K562 (cell line): Measurements from ENCODE around the gene PATE4. TPM values are rescaled to one million over a fixed set of nuclear protein-coding genes. Genes with fewer than 3 reads are reported as not detected.
A peak's percentile ranks its signal among the peaks of the same experiment; 100 is the strongest.

Experiments
- ATAC-seq: fragments of 200-7000 bp; cut with Tn5 transposase; 3 replicates; pipeline ENCODE4 v1.9.1; 2020; ENCODE audit warnings: moderate library complexity
- BruUV-seq: library from RNA; stranded (reverse); fragments of 400-500 nt; replicated peaks from 2 replicates; lab custom pipeline; 2021; lab: Mats Ljungman, UMichigan
- CTCF ChIA-PET: fragments of 300-600 bp; formaldehyde crosslinking; extraction: SDS; loops from one replicate; lab custom pipeline; 2021; ENCODE audit warnings: low intra/inter-chr PET ratio; lab: Yijun Ruan, JAX
- POLR2A ChIA-PET: fragments of 300-600, 350-650 bp; sonication (Branson Sonifier 250); formaldehyde crosslinking; extraction: SDS; loops from one replicate; lab custom pipeline; 2021; ENCODE audit warnings: antibody characterized with exemption, inconsistent platforms; lab: Yijun Ruan, JAX
- DNase-seq, 4 experiments: peaks; one replicate each; pipeline versions ENCODE4 v3.0.0 to v3.0.0-alpha.2; 2011 to 2018; ENCODE audit warnings: low spot score in 3 of 4, mixed read lengths in 3 of 4; ENCODE audit errors: extremely low read depth in 1 of 4
- FAIRE-seq: peaks from 2 replicates; lab custom pipeline; 2011; peaks lifted over from hg19 to GRCh38; lab: Jason Lieb, UNC
- H2AFZ ChIP-seq: 2 replicates; pipeline ENCODE4 v1.6.0; 2011; ENCODE audit warnings: low read depth, low read length, control low read depth, inconsistent platforms
- H3K27ac ChIP-seq: fragments of 200-600 bp; 3 replicates; pipeline ENCODE4 v1.8.0; 2011; ENCODE audit warnings: low read depth, mild to moderate bottlenecking, control low read depth, inconsistent platforms, low read length, moderate library complexity, mixed read lengths; ENCODE audit errors: extremely low read depth
- H3K27me3 ChIP-seq, 2 experiments: fragments of 300-600 bp in 1 of 2; 2 replicates in 1 of 2; 3 replicates in 1 of 2; pipeline versions ENCODE4 v1.6.0 to v1.8.0; 2011; ENCODE audit warnings: inconsistent platforms in 2 of 2, low read length in 2 of 2, mild to moderate bottlenecking in 1 of 2, mixed read lengths in 1 of 2, moderate library complexity in 1 of 2; ENCODE audit not compliant: control insufficient read depth in 2 of 2, insufficient read depth in 2 of 2
- H3K36me3 ChIP-seq: fragments of 300-600 bp; 3 replicates; pipeline ENCODE4 v1.8.0; 2011; ENCODE audit warnings: mild to moderate bottlenecking, low read length, inconsistent platforms; ENCODE audit not compliant: control insufficient read depth, insufficient read depth
- H3K4me1 ChIP-seq, 2 experiments: fragments of 200-600 bp in 1 of 2; replicated peaks in 1 of 2; 2 replicates in 1 of 2; 3 replicates in 1 of 2; pipeline versions ENCODE4 v1.5.1 to v1.8.0; 2011; ENCODE audit warnings: inconsistent platforms in 2 of 2, low read length in 2 of 2, mild to moderate bottlenecking in 1 of 2, mixed read lengths in 1 of 2, moderate library complexity in 1 of 2; ENCODE audit not compliant: control insufficient read depth in 2 of 2, insufficient read depth in 2 of 2
- H3K4me2 ChIP-seq: 2 replicates; pipeline ENCODE4 v1.6.1; 2011; ENCODE audit warnings: low read length, control low read depth, inconsistent platforms, mixed read lengths; ENCODE audit not compliant: insufficient read depth
- H3K4me3 ChIP-seq: fragments of 200-600 bp; sonication (generic), shearing (Covaris generic); 2 replicates; pipeline ENCODE4 v1.5.1; 2016; ENCODE audit warnings: control low read depth, inconsistent platforms
- H3K79me2 ChIP-seq: fragments of 200-600 bp; 3 replicates; pipeline ENCODE4 v1.8.0; 2011; ENCODE audit warnings: low read length, inconsistent platforms; ENCODE audit not compliant: control insufficient read depth, insufficient read depth
- H3K9ac ChIP-seq, 2 experiments: 2 replicates each; pipeline versions ENCODE4 v1.6.0 to v1.6.1; 2011; ENCODE audit warnings: low read depth in 2 of 2, low read length in 2 of 2, control low read depth in 1 of 2, inconsistent platforms in 1 of 2, mild to moderate bottlenecking in 1 of 2, mixed read lengths in 1 of 2; ENCODE audit not compliant: insufficient read depth in 1 of 2
- H3K9me1 ChIP-seq: one replicate; pipeline ENCODE4 v1.6.0; 2011; ENCODE audit warnings: inconsistent platforms, mild to moderate bottlenecking, low read length, moderate library complexity; ENCODE audit not compliant: control insufficient read depth, insufficient read depth
- H3K9me3 ChIP-seq: replicated peaks from 2 replicates; pipeline ENCODE4 v1.5.1; 2011; ENCODE audit warnings: low read depth, low read length, inconsistent platforms; ENCODE audit not compliant: control insufficient read depth, insufficient read depth
- H4K20me1 ChIP-seq: replicated peaks from 2 replicates; pipeline ENCODE4 v1.6.1; 2011; ENCODE audit warnings: low read length, inconsistent platforms, mixed read lengths; ENCODE audit not compliant: control insufficient read depth, insufficient read depth
- E2F1 ChIP-seq: sonication (generic); formaldehyde crosslinking; IDR thresholded peaks from 2 replicates; pipeline ENCODE4 v1.8.1; 2023; ENCODE audit warnings: mild to moderate bottlenecking, missing genetic modification reagents, moderate library complexity
- EP300 ChIP-seq: IDR thresholded peaks from 2 replicates; pipeline ENCODE4 v1.6.1; 2012; ENCODE audit warnings: low read length, improper control_type of control experiment
- FOSL1 ChIP-seq: fragments of 200-800 bp; sonication (Bioruptor generic); conservative IDR thresholded peaks from 2 replicates; pipeline ENCODE4 v1.6.1; 2016; ENCODE audit warnings: missing genetic modification characterization, missing compliant biosample characterization
- FOXJ2 ChIP-seq: fragments of 200-800 bp; sonication (Bioruptor generic); IDR thresholded peaks from 2 replicates; pipeline ENCODE4 v1.6.1; 2016; ENCODE audit warnings: missing genetic modification characterization, missing compliant biosample characterization
- MXI1 ChIP-seq: IDR thresholded peaks from 2 replicates; pipeline ENCODE4 v1.6.1; 2011; ENCODE audit warnings: low read depth, mild to moderate bottlenecking, improper control_type of control experiment, low read length
- MYBL2 ChIP-seq, 2 experiments: fragments of 450-650 bp in 1 of 2; sonication (generic) in 1 of 2; formaldehyde crosslinking in 1 of 2; IDR thresholded peaks; 2 replicates each; pipeline versions ENCODE4 v1.6.1 to v1.8.1; 2017 to 2022; ENCODE audit warnings: borderline replicate concordance in 1 of 2, inconsistent platforms in 1 of 2, low read depth in 1 of 2, mild to moderate bottlenecking in 1 of 2, missing genetic modification reagents in 1 of 2, moderate library complexity in 1 of 2
- NEUROD1 ChIP-seq: fragments of 150-350 bp; IDR thresholded peaks from 2 replicates; pipeline ENCODE4 v1.6.1; 2014; ENCODE audit warnings: borderline replicate concordance, low read length, low read depth; ENCODE audit not compliant: partially characterized antibody
- PYGO2 ChIP-seq: fragments of 450-650 bp; IDR thresholded peaks from 2 replicates; pipeline ENCODE4 v1.6.1; 2016; ENCODE audit warnings: mild to moderate bottlenecking, missing genetic modification characterization, moderate library complexity, missing compliant biosample characterization
- SMARCC2 ChIP-seq: fragments of 450-650 bp; IDR thresholded peaks from 2 replicates; pipeline ENCODE4 v1.6.1; 2017; ENCODE audit warnings: antibody characterized with exemption, moderate library complexity, mild to moderate bottlenecking, low read depth
- TAF7 ChIP-seq: fragments of 450-650 bp; IDR thresholded peaks from 2 replicates; pipeline ENCODE4 v1.6.1; 2016; ENCODE audit warnings: missing genetic modification characterization, missing compliant biosample characterization
- TCF7L2 ChIP-seq: fragments of 150-350 bp; IDR thresholded peaks from 2 replicates; pipeline ENCODE4 v1.6.1; 2016; ENCODE audit warnings: low read depth, mild to moderate bottlenecking, low read length, moderate library complexity
- ZNF175 ChIP-seq: fragments of 200-800 bp; sonication (Bioruptor generic); IDR thresholded peaks from 2 replicates; pipeline ENCODE4 v1.6.1; 2016; ENCODE audit warnings: low read depth, mild to moderate bottlenecking, missing genetic modification characterization, missing compliant biosample characterization
- WGBS: fragments of 100-300 bp; shearing (Covaris generic); methylation state at CpG from one replicate; pipeline ENCODE4 v1.1.6; 2016; ENCODE audit warnings: low coverage, mixed read lengths; ENCODE audit not compliant: insufficient coverage; ENCODE audit errors: missing lambda C conversion rate; 5-methylcytosine and 5-hydroxymethylcytosine counted together
- in situ Hi-C: fragments of 300-500 bp; cut with MboI; formaldehyde crosslinking; loops from 4 replicates; pipeline ENCODE4 v1.15.0; 2018; ENCODE audit warnings: inconsistent platforms, mixed read lengths
- intact Hi-C: fragments of 100-400 bp; cut with micrococcal nuclease; formaldehyde crosslinking; loops from 2 replicates; pipeline ENCODE4 v1.14.2; 2022
- polyA plus RNA-seq, 8 experiments: library from polyadenylated mRNA; depleted of rRNA in 4 of 8; stranded (reverse) in 5 of 8; unstranded in 3 of 8; fragments of >200 nt; fragmentation: Nextera tagmentation in 2 of 8; fragmentation: Illumina TruSeq in 1 of 8; extraction: Ambion mirVana in 2 of 8; extraction: Trizol in 1 of 8; gene quantifications; 2 replicates each; pipeline versions ENCODE4 v1.2.1 to v1.2.3, GENCODE V29; 2011 to 2014; ENCODE audit warnings: inconsistent platforms in 1 of 8, missing spikeins in 1 of 8
- total RNA-seq, 7 experiments: library from RNA; depleted of rRNA in 6 of 7; stranded (reverse); fragments of >200 nt in 6 of 7; fragmentation: Illumina TruSeq in 2 of 7; extraction: Trizol in 2 of 7; gene quantifications; 2 replicates each; pipeline versions ENCODE4 v1.2.1 to v1.2.3, GENCODE V29; 2011 to 2021; ENCODE audit warnings: low replicate concordance in 1 of 7
- TF ChIP-seq, protein P1 (sequence below), 2 experiments: fragments of 450-650 bp; IDR thresholded peaks; 2 replicates each; pipeline ENCODE4 v1.6.1; 2018; ENCODE audit warnings: mild to moderate bottlenecking in 2 of 2, low read depth in 1 of 2; ENCODE audit not compliant: partially characterized antibody in 2 of 2
- TF ChIP-seq, protein P2 (sequence below), 2 experiments: fragments of 450-650 bp; conservative IDR thresholded peaks; 2 replicates each; pipeline ENCODE4 v1.6.1; 2017; ENCODE audit warnings: mild to moderate bottlenecking in 2 of 2, moderate library complexity in 2 of 2

PATE4 gene
- total and polyA plus RNA-seq, 9 of the 15 experiments (the other 6 are each of a cell fraction or from before 2014, with no cell fraction given), result not detected

DNA sequence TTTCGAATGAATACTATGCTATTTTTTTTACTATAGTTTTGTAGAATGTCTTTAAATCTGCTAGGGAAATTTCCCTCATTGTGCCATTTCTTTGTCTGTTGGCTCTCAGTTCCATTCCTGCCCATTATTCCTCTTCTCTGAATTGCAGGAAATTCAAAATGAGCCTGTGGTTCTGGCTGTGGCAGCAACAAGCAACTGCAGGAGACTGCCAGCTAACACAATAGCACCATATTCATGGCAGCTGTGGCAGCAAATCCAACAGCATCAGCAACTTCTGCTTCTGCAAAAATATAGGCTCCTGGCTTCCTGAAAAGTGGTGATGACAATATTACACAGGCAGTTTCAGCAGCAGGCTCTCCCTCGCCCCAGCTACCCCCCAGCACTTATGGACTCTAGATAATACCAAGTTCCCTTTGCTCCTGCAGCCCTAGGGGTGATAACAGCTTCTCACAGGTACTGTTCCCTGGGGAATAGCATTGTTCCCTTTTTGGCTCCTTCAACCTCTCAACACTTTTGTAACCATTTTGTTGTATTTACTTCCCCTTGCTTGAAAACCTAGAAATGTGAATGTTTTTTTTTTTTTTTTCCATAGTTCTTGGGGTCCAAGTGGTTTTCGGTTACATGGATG is 9.3 kb downstream of the PATE4 start:
- TF ChIP-seq E2F1 (CRISPR knock-in tag), result no peak
- no peak for TF ChIP-seq NEUROD1
- TF ChIP-seq TCF7L2, result no peak
- no peak for TF ChIP-seq SMARCC2
- no peak for TF ChIP-seq PYGO2 (tag)
- TF ChIP-seq MXI1, result no peak
- TF ChIP-seq EP300, result no peak
- TF ChIP-seq FOXJ2 (tag), result no peak
- TF ChIP-seq, protein P1, sequence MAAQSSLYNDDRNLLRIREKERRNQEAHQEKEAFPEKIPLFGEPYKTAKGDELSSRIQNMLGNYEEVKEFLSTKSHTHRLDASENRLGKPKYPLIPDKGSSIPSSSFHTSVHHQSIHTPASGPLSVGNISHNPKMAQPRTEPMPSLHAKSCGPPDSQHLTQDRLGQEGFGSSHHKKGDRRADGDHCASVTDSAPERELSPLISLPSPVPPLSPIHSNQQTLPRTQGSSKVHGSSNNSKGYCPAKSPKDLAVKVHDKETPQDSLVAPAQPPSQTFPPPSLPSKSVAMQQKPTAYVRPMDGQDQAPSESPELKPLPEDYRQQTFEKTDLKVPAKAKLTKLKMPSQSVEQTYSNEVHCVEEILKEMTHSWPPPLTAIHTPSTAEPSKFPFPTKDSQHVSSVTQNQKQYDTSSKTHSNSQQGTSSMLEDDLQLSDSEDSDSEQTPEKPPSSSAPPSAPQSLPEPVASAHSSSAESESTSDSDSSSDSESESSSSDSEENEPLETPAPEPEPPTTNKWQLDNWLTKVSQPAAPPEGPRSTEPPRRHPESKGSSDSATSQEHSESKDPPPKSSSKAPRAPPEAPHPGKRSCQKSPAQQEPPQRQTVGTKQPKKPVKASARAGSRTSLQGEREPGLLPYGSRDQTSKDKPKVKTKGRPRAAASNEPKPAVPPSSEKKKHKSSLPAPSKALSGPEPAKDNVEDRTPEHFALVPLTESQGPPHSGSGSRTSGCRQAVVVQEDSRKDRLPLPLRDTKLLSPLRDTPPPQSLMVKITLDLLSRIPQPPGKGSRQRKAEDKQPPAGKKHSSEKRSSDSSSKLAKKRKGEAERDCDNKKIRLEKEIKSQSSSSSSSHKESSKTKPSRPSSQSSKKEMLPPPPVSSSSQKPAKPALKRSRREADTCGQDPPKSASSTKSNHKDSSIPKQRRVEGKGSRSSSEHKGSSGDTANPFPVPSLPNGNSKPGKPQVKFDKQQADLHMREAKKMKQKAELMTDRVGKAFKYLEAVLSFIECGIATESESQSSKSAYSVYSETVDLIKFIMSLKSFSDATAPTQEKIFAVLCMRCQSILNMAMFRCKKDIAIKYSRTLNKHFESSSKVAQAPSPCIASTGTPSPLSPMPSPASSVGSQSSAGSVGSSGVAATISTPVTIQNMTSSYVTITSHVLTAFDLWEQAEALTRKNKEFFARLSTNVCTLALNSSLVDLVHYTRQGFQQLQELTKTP (IDR thresholded peaks at IDR 0.05; ENCODE audit: low read depth in 1 of 2, partially characterized antibody in 2 of 2), result no peak
- TF ChIP-seq FOSL1 (tag), result no peak
- TF ChIP-seq ZNF175 (CRISPR knock-in tag), result no peak
- TF ChIP-seq TAF7 (tag), result no peak
- TF ChIP-seq, protein P2, sequence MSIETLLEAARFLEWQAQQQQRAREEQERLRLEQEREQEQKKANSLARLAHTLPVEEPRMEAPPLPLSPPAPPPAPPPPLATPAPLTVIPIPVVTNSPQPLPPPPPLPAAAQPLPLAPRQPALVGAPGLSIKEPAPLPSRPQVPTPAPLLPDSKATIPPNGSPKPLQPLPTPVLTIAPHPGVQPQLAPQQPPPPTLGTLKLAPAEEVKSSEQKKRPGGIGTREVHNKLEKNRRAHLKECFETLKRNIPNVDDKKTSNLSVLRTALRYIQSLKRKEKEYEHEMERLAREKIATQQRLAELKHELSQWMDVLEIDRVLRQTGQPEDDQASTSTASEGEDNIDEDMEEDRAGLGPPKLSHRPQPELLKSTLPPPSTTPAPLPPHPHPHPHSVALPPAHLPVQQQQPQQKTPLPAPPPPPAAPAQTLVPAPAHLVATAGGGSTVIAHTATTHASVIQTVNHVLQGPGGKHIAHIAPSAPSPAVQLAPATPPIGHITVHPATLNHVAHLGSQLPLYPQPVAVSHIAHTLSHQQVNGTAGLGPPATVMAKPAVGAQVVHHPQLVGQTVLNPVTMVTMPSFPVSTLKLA (conservative IDR thresholded peaks at IDR 0.05), result no peak
- no peak for TF ChIP-seq MYBL2 (IDR thresholded peaks at IDR 0.05; ENCODE audit: low read depth)
- no peak for TF ChIP-seq MYBL2 (CRISPR knock-in tag; IDR thresholded peaks at IDR 0.05; ENCODE audit: borderline replicate concordance)
- DNase-seq (no peak), FAIRE-seq (peak; percentile 11), ATAC-seq (no peak)
- in situ Hi-C loops (no loop called here), intact Hi-C loops (no loop called here)
- Histone ChIP-seq H3K79me2 (no peaks in the 10 kb centered on the region), H3K9ac (no peak overlapping the region), H3K4me2 (no peak overlapping the region), H2AFZ (no peak overlapping the region), H3K4me1 (no peaks in the 10 kb centered on the region), H3K27ac (no peak overlapping the region), H3K9me3 (no peaks in the 10 kb centered on the region), H3K4me3 (no peak overlapping the region), H3K36me3 (no peaks in the 10 kb centered on the region), H3K9me1 (no peaks in the 10 kb centered on the region), H4K20me1 (no peaks in the 10 kb centered on the region), H3K27me3 (peaks cover 2 to 3% of the 10 kb centered on the region in 2 experiments; a peak in 1 of 5 replicates)
- no TSS peak for BruUV-seq
- ChIA-PET POLR2A (interaction anchor here (0.5 kb wide), 1 partner anchor 114 kb away, joined by 3 read pairs; no protein-coding TSS in a partner anchor), CTCF (no interaction called here)
- WGBS, result 0% methylated on average over 3 of the region's 3 CpGs
